DMS114 treated with DMSO at 0.1 percent for 48 hours (cell line): ENCODE results near the gene RGPD6.
"Not testable (repeated sequence)": the region's sequence is repeated elsewhere in the genome, so short reads cannot be mapped to it uniquely, and the experiment has no call there.

ENCODE experiments used
- DNase-seq: peaks from one replicate; lab custom pipeline; 2025; ENCODE audit not compliant: unreplicated experiment; lab: John Stamatoyannopoulos, UW

The RGPD6 gene

GRCh38 chr2:110576763-110577416 lies at the start of gene RGPD6:
TSS of gene RGPD6 (minus strand) at chr2:110577222. CDS start at chr2:110577024, 198 bp downstream.
- not testable (repeated sequence) for DNase-seq

GRCh38 chr2:110619326-110619939 lies 42.4 kb upstream of the RGPD6 start:
- DNase-seq, result not testable (repeated sequence)

GRCh38 chr2:110613927-110614326 lies 36.9 kb upstream of the RGPD6 start:
- DNase-seq, result not testable (repeated sequence)

- not testable (repeated sequence) for DNase-seq
These were observed 33.7 kb upstream of the RGPD6 start for GRCh38 chr2:110610613-110611250.

GRCh38 chr2:110609843-110610612 lies 33.0 kb upstream of the RGPD6 start:
- not testable (repeated sequence) for DNase-seq

- not testable (repeated sequence) for DNase-seq
These were observed 31.9 kb upstream of the RGPD6 start for GRCh38 chr2:110608788-110609502.

GRCh38 chr2:110605057-110605456 lies 28.0 kb upstream of the RGPD6 start:
- not testable (repeated sequence) for DNase-seq

GRCh38 chr2:110603917-110604591 lies 27.0 kb upstream of the RGPD6 start:
- DNase-seq, result not testable (repeated sequence)

- not testable (repeated sequence) for DNase-seq
These were observed 25.1 kb upstream of the RGPD6 start for GRCh38 chr2:110602139-110602538.

- DNase-seq, result not testable (repeated sequence)
These were observed 15.0 kb upstream of the RGPD6 start for GRCh38 chr2:110591973-110592372.

GRCh38 chr2:110589677-110590330 lies 12.8 kb upstream of the RGPD6 start:
- not testable (repeated sequence) for DNase-seq

GRCh38 chr2:110588520-110588919 lies 11.5 kb upstream of the RGPD6 start:
- not testable (repeated sequence) for DNase-seq

GRCh38 chr2:110579216-110579965 lies 2.4 kb upstream of the RGPD6 start:
- DNase-seq, result not testable (repeated sequence)

GRCh38 chr2:110578429-110578828 lies 1.4 kb upstream of the RGPD6 start:
- DNase-seq, result not testable (repeated sequence)

- DNase-seq, result not testable (repeated sequence)
These were observed 77.2 kb downstream of the RGPD6 start for GRCh38 chr2:110499755-110500377.

GRCh38 chr2:110496027-110496426 lies 81.0 kb downstream of the RGPD6 start:
- DNase-seq, result not testable (repeated sequence)

- not testable (repeated sequence) for DNase-seq
These were observed 82.5 kb downstream of the RGPD6 start for GRCh38 chr2:110494488-110494887.

- DNase-seq, result not testable (repeated sequence)
These were observed 88.0 kb downstream of the RGPD6 start for GRCh38 chr2:110488991-110489390.
